ENCODE results near the gene TMEM126A. TPM values are rescaled to one million over a fixed set of nuclear protein-coding genes. Genes with fewer than 3 reads are reported as not detected.
A peak's percentile ranks its signal among the peaks of the same experiment; 100 is the strongest.

Gene TMEM126A
- total RNA-seq, 1 donor: 14.0 TPM

DNA sequence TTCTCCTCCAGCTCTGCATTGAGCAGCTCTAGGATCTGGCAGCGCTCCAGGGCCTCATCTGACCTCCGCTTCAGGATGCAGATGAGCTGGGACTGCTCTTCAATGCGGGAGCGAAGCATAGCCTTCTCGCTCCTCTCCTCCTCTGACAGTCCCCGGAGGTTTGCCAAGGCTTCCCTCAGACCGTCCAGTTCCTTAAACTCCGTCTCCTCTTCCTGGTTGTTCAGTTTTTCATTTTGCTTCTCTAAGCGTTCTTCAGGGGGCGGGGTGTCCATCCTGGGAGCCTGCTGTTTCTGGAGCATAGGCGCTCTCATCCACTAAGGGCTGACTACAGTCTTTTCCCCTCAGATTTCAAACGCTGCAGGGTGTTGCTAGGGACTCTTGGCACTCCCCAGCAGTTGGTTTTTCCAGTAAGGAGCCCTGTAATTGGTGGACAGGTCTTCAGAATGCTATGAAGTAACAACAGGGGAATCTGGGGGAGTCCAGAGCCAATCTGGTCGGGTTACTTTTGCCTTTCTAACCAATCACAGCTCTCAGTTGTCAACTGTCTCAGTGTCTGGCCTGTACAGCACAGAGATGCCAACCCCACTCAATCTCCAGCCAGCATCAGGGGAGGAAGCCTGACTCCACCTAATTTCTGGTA is 38.2 kb downstream of the TMEM126A start, which contains the start of gene CCDC89:
CCDC89 (minus strand) TSS at position 376 of the 640 bp plus-strand sequence; CDS start at position 311, 65 bp downstream.
- no peak for DNase-seq (ENCODE audit: low read depth in 2 of 3, low spot score in 2 of 3)

- peak in 2 of 3 donors; percentile 33 to 76 for DNase-seq (ENCODE audit: low read depth in 2 of 3, low spot score in 2 of 3)
These were observed 46.7 kb downstream of the TMEM126A start for GRCh38 chr11:85694385-85694980.

- DNase-seq (ENCODE audit: low read depth in 2 of 3, low spot score in 2 of 3): no peak
These were observed 47.8 kb downstream of the TMEM126A start for GRCh38 chr11:85695546-85695945.

DNA sequence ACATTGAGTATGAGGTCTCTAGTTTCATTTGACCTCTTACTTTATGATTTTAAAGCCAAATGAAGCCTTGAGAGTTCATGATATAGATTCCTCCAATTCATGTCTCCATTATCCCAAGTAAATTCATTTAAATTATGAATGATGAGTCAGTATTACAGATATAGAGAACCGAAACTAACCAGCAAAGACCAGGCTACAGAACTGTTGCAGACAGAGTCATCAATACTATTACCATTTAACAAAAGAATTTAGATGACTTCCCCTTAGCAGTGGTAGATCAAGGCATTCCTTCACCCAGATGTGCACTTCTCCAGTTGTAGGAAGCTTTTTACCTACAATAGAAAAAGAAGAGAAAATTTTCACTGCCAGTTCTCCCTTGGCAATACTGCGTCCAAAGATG is 50.0 kb downstream of the TMEM126A start:
- DNase-seq (ENCODE audit: low read depth in 2 of 3, low spot score in 2 of 3): no peak

DNA sequence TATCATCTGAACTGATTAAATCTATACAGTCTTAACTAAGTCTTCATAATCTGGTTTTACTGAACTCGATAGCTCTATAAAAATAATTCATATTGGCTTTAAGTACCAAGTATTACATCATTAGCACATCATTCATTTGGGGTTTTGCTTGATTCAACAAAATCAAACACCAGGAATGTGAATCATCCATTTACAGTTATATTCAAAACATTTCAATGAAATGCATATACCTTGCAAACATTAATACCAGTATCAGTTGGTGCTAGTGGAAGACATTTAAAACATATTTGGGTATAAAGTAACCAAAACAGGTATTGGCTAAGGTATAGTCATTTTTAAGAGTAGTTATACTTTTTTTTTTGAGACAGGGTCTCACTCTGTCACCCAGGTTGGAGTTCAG is 50.4 kb downstream of the TMEM126A start:
- no peak for DNase-seq (ENCODE audit: low read depth in 2 of 3, low spot score in 2 of 3)

DNA sequence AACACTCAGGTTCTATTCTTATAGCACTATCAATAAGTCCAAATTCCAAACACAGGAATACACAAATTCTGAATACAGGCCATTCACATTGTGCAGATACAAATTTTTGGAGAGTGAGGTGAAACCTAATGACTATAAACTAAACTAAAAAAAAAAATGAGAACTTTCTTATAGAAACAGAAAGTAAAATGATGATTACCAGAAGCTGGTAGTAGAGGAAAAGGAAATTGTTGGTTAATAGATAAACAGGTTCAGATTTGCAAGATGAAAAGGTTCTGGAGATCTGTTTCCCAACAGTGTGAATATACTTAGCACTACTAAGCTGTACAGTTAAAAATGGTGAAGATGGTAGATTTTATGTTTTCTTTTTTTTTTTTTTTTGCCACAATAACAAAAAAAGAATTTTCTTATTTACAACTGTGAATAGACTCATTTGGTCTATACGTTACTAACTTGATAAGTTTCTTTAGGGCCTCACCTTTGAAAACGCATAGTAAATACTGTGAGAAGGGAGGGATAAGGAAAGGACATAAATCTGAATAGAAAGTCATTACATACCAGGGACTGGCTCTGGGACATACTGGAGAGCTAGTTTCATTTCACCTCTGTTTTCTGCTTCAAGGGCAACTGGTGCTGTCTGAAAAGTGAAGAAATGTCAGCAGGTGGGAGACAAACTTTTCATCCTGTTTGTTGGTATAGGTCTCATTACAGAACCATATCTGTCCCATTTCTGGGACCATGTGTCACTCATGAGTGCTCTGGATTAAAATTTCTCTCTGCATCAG is 52.4 kb downstream of the TMEM126A start:
- DNase-seq (ENCODE audit: low read depth in 2 of 3, low spot score in 2 of 3): peak in 2 of 3 donors; percentile 33 to 78

DNA sequence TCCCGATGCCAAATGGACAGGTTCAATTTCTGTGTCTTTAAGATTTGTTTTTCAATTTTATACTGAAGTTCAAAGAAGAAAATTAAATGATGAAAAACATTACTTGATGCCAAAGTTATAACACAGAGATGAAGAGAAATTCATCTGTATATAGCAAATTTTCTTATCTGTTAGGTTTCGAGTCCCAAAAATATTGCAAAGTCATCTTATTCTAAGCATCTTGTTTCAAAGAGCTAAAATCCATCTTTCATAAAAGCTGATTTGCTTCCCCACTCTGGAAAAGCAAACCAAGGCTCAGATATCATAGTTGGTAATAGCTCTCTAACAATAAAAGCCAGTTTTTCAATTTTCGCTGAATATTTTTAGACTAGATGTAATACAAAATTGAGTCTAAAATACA is 57.2 kb downstream of the TMEM126A start:
- DNase-seq (ENCODE audit: low read depth in 2 of 3, low spot score in 2 of 3): no peak

DNA sequence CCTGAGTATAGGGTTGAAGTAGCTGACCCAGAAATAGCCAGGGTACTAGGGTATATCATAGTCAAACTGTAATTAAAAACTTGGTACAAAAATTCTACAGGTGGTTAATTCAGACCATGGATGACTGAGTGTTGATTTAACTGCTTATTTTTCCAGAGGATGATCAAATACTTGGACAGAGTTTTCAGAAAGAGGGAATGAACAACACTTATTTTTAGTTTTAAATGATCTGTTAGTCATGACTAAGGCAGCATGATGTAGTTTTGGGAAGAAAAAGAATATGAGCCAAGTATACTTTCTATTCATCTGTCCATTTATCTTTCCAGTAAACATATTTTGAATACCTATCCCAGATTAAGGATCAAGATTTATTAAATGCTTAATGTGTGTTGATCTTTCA is 58.0 kb downstream of the TMEM126A start:
- DNase-seq (ENCODE audit: low read depth in 2 of 3, low spot score in 2 of 3): no peak

Other genes with a start within 250 kb of the TMEM126A start
- gene DLG2, start 20.6 kb upstream of the TMEM126A start, total RNA-seq: 1.1 TPM
- 15.9 TPM for gene TMEM126B, start 19.4 kb upstream of the TMEM126A start, total RNA-seq
- 70.8 TPM for gene CREBZF, start 17.2 kb downstream of the TMEM126A start, total RNA-seq
- under 0.01 TPM for gene CCDC89, start 38.2 kb downstream of the TMEM126A start, total RNA-seq
- gene SYTL2, start 163.2 kb downstream of the TMEM126A start, total RNA-seq: 0.81 TPM
- under 0.01 TPM for gene CCDC83, start 207.4 kb downstream of the TMEM126A start, total RNA-seq